ENCODE measurements around the gene ARHGAP26.

- TF ChIP-seq CTCF (IDR thresholded peaks at IDR 0.05), result no peak
- TF ChIP-seq POLR2AphosphoS5 (IDR thresholded peaks at IDR 0.05), result no peak
- TF ChIP-seq POLR2A (IDR thresholded peaks at IDR 0.05), result no peak
- TF ChIP-seq EP300 (IDR thresholded peaks at IDR 0.05; ENCODE audit: low read depth), result no peak
Measured at GRCh38 chr5:143037708-143038107, 267.5 kb downstream of the ARHGAP26 start.
